NCI-H2227 treated with DMSO at 0.1 percent for 48 hours (cell line): Measurements from ENCODE around the gene OR51B6.
"Not testable (repeated sequence)": the region's sequence is repeated elsewhere in the genome, so short reads cannot be mapped to it uniquely, and the experiment has no call there.

Experiments
- DNase-seq: peaks from one replicate; lab custom pipeline; 2025; lab: John Stamatoyannopoulos, UW

Gene OR51B6

GRCh38 chr11:5366365-5366764 lies 15.1 kb downstream of the OR51B6 start:
- not testable (repeated sequence) for DNase-seq

DNA sequence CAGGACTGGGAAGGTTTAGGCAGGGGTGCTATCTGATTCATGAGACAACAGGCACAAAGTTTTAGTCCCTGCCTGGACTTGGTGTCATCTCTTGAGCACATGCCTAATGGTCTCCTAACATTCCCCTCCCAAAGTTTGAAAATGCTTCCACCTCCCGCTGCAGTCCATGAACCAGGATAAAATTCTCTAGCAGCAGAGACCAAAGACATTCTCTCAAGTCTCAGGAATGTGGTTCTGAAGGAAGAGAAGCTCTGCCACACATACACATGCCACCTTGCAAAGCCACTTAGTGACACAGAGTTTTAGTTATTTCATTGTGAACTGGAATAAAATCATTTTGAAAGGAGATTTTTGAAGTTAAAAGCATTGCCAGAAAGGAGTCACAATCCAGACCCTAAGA lies 15.5 kb downstream of the OR51B6 start:
- no peak for DNase-seq

DNA sequence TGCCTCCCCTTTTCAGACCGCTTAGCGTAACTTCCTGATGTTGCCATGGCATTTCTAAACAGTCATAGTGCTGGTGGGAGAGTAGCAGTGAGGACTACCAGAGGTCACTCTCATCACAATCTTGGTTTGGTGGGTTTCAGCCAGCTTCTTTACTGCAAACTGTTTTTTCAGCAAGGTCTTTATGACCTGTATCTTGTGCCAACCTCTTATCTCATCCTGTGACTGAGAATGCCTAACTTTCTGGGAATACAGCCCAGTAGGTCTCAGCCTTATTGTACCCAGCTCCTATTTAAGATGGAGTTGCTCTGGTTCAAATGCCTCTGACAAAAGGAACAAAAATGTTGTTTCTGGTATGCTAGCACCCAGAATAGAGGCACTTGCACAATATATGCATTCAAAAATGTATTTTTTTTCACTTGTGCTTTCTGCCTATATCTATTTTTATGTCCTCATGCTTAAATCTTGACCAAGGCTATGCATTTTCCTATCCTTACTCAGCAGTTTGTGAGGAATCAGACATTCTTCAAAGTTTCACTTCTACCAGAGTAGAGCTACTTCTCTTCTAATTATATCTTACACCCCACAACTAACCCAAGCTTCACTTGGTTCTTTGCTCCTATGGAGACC lies 16.3 kb downstream of the OR51B6 start:
- DNase-seq, result no peak

DNA sequence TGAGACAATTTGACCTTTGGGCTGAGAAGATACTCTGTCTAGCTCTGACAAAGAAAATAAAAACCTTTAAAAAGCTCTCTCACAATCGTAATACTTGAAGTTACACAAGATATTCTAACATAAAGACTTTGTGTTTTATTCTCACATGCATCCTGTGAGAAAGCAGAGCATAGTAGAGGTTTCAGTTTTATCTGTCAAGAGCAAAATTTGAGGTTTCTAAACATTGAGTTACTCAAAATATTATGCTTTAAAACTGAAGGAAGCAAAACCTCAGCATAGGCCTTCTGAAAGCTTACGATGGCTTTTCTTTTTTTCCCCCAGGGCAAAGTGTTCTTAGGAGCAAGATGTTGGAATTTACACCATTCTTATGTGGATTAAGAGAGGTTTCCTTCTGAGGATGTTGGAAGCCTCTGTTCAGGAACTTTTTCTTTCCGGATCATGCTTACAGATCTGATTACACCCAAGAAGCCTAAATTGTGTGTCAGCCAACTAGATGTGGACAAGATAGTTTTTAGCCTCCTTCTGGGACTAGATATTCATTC lies 17.3 kb downstream of the OR51B6 start:
- DNase-seq, result no peak

GRCh38 chr11:5369789-5370188 lies 18.5 kb downstream of the OR51B6 start:
- DNase-seq, result no peak

DNA sequence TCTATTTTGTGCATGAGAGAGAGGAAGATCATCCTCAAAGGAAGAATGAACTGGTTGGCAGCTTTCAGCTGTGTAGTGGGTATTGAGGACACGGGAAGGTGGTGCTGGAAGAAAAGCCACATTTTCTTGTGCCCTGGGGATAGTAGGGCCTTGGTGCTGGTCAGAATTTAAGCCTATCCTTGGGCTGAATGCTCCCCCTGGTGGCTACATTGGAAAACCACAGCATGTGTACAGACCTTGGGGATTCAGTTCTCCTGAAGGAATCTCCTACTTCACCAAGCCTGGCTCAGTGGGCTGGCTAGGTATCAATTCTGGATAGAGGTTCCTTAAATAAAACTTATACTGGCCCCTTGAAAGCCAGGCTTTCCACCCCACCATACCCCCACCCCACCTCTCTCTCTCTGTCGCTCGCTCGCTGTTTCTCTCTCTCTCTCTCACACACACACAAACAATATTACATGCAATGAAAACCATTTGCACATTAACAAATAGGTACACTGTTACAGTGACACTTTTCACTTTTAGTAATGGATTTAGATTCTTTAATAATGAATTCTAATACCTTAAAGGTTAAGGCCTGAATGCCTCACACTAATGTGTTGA lies 29.5 kb downstream of the OR51B6 start:
- no peak for DNase-seq

- DNase-seq, result no peak
Observed at GRCh38 chr11:5383576-5383975, 32.3 kb downstream of the OR51B6 start, which contains the start of gene OR51M1. TSS of gene OR51M1 (plus strand) at chr11:5383812. CDS start at chr11:5389399, 5,587 bp downstream.

GRCh38 chr11:5384335-5384734 lies 33.0 kb downstream of the OR51B6 start:
- DNase-seq, result no peak

DNA sequence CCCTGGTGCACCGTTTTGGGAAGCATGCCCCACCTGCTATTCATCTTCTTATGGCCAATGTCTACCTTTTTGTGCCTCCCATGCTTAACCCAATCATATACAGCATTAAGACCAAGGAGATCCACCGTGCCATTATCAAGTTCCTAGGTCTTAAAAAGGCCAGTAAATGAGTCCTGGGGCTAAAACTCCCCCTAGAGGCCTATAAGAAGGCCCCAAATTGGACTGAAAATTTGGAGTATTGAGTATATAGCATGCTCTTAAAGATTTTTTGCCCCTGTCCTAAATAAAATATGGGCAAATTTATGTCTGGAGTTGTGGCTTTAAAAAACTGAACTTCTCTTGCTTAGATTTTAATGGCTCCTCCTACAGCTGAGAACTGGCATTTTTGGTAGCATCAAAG lies 38.9 kb downstream of the OR51B6 start:
- no peak for DNase-seq

- DNase-seq, result no peak
Observed at GRCh38 chr11:5394091-5394490, 42.8 kb downstream of the OR51B6 start.

GRCh38 chr11:5398936-5399335 lies 47.6 kb downstream of the OR51B6 start:
- DNase-seq, result no peak
